Measurements from ENCODE around the gene ZXDC. TPM values are rescaled to one million over a fixed set of nuclear protein-coding genes. Genes with fewer than 3 reads are reported as not detected.

Gene ZXDC
- total RNA-seq, 1 donor from 2014 or later = 45.4 TPM

- ATAC-seq (ENCODE audit: low read depth) = no peak
Measured at GRCh38 chr3:126433496-126434263, 42.0 kb downstream of the ZXDC start.

GRCh38 chr3:126433105-126433430 is 42.6 kb downstream of the ZXDC start:
- H3K36me3 Mint-ChIP-seq (ENCODE audit: low read depth) = peaks cover 39% of the 10 kb centered on the region
- H3K27me3 Mint-ChIP-seq = no peaks in the 10 kb centered on the region
- H3K9me3 Mint-ChIP-seq = no peaks in the 10 kb centered on the region
- no peaks in the 10 kb centered on the region for H3K4me1 Mint-ChIP-seq
- DNase-seq (no peak), ATAC-seq (ENCODE audit: low read depth) (no peak)
- no peak overlapping the region for H3K4me3 Mint-ChIP-seq
- CTCF ChIA-PET = no interaction called here
- POLR2A ChIA-PET = no interaction called here
- no peak overlapping the region for H3K27ac Mint-ChIP-seq
- TF ChIP-seq CTCF (IDR thresholded peaks at IDR 0.05) = no peak
- intact Hi-C loops (cut with micrococcal nuclease) = no loop called here

More at GRCh38 chr3:126433496-126434263, 42.0 kb downstream of the ZXDC start:
- POLR2A ChIA-PET = no interaction called here
- no peaks in the 10 kb centered on the region for H3K9me3 Mint-ChIP-seq
- CTCF ChIA-PET = no interaction called here
- H3K36me3 Mint-ChIP-seq (ENCODE audit: low read depth) = peaks cover 46% of the 10 kb centered on the region
- intact Hi-C loops (cut with micrococcal nuclease) = no loop called here
- no peak for DNase-seq
- H3K27me3 Mint-ChIP-seq = no peaks in the 10 kb centered on the region
- H3K4me1 Mint-ChIP-seq = no peaks in the 10 kb centered on the region
- no peak overlapping the region for H3K4me3 Mint-ChIP-seq
- no peak for TF ChIP-seq CTCF (IDR thresholded peaks at IDR 0.05)
- H3K27ac Mint-ChIP-seq = no peak overlapping the region

- Mint-ChIP-seq H3K27ac (no peak overlapping the region), H3K9me3 (peaks cover 4% of the 10 kb centered on the region), H3K27me3 (no peaks in the 10 kb centered on the region), H3K4me1 (no peaks in the 10 kb centered on the region), H3K4me3 (no peak overlapping the region), H3K36me3 (ENCODE audit: low read depth) (peaks cover 36% of the 10 kb centered on the region)
- ChIA-PET POLR2A (no interaction called here), CTCF (no interaction called here)
- DNase-seq = no peak
- no peak for ATAC-seq (ENCODE audit: low read depth)
- intact Hi-C loops (cut with micrococcal nuclease) = no loop called here
- no peak for TF ChIP-seq CTCF (IDR thresholded peaks at IDR 0.05)
Measured at GRCh38 chr3:126432361-126433104, 43.2 kb downstream of the ZXDC start.

GRCh38 chr3:126431103-126431534 is 44.6 kb downstream of the ZXDC start:
- Mint-ChIP-seq H3K4me3 (no peak overlapping the region), H3K27ac (no peak overlapping the region), H3K27me3 (no peaks in the 10 kb centered on the region), H3K9me3 (peaks cover 11% of the 10 kb centered on the region), H3K36me3 (ENCODE audit: low read depth) (peaks cover 29% of the 10 kb centered on the region), H3K4me1 (no peaks in the 10 kb centered on the region)
- ChIA-PET POLR2A (no interaction called here), CTCF (no interaction called here)
- ATAC-seq (ENCODE audit: low read depth) (no peak), DNase-seq (no peak)
- intact Hi-C loops (cut with micrococcal nuclease) = no loop called here
- TF ChIP-seq CTCF (IDR thresholded peaks at IDR 0.05) = no peak

GRCh38 chr3:126424751-126425150 is 50.9 kb downstream of the ZXDC start:
- no peak for TF ChIP-seq CTCF (IDR thresholded peaks at IDR 0.05)
- no peak overlapping the region for H3K27ac Mint-ChIP-seq
- H3K36me3 Mint-ChIP-seq (ENCODE audit: low read depth) = peaks cover 15% of the 10 kb centered on the region
- POLR2A ChIA-PET = no interaction called here
- intact Hi-C loops (cut with micrococcal nuclease) = no loop called here
- CTCF ChIA-PET = no interaction called here
- H3K27me3 Mint-ChIP-seq = no peaks in the 10 kb centered on the region
- H3K4me1 Mint-ChIP-seq = peaks cover 2% of the 10 kb centered on the region
- H3K4me3 Mint-ChIP-seq = no peak overlapping the region
- ATAC-seq (ENCODE audit: low read depth) = no peak
- no peak for DNase-seq
- peaks cover 19% of the 10 kb centered on the region for H3K9me3 Mint-ChIP-seq

All from activated B cell treated with CpG ODN at 0.5 μM for 24 hours (primary cell).